Measurements from ENCODE around the gene ACVR2B. TPM values are rescaled to one million over a fixed set of nuclear protein-coding genes. Genes with fewer than 3 reads are reported as not detected.

Gene ACVR2B
- total and polyA plus RNA-seq, 2 of the 13 experiments (the other 11 are each of a cell fraction or from before 2014, with no cell fraction given), result 10.0 to 12.7 TPM

DNA sequence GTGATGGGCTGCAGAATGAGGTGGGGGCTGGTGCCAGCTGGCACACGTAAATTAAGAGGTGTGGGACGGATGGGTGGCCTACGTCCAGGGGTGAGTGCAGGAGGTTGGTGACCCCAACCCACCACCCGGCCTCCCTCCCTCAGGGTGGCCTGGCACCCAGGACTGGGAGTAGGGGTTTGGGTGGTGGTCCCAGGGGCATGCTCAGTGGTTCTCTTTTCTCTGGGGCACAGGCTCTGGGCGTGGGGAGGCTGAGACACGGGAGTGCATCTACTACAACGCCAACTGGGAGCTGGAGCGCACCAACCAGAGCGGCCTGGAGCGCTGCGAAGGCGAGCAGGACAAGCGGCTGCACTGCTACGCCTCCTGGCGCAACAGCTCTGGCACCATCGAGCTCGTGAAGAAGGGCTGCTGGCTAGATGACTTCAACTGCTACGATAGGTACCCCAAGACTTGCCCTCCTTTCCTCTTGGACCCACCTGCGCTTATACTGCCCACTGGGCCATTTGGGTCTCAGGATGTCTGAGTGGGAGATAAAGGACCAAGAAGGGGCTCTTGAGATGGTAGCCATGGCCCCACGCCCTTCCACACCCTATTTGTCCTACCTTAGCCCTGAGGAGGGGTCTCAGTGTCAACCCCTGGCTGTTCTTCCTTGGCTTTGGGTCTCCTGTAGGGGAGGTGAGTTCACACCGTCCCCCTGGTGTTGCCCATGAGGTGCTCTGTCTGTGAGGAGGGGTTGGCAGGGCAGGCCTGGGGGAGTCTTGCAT lies 23.5 kb downstream of the ACVR2B start:
- no peak overlapping the region for H3K4me2 ChIP-seq (ENCODE audit: low read depth, low read length)
- peaks cover 46% of the 10 kb centered on the region for H4K20me1 ChIP-seq (ENCODE audit: insufficient read depth, low read length)
- intact Hi-C loops (cut with micrococcal nuclease; ENCODE audit: unreplicated experiment), result no loop called here
- BruUV-seq (replicated peaks), result no TSS peak
- no peak overlapping the region for H2AFZ ChIP-seq (ENCODE audit: low read length)
- no peaks in the 10 kb centered on the region for H3K9me3 ChIP-seq (ENCODE audit: low read length)
- CTCF ChIA-PET (ENCODE audit: low intra/inter-chr PET ratio, low total read pairs), result no interaction called here
- POLR2A ChIA-PET, result no interaction called here
- FAIRE-seq (no peak), ATAC-seq (no peak), DNase-seq (ENCODE audit: low spot score) (no peak)
- 98% methylated on average over 11 of the region's 21 CpGs for WGBS (ENCODE audit: low lambda C conversion rate)
- peaks cover 21% of the 10 kb centered on the region for H3K4me1 ChIP-seq (ENCODE audit: insufficient read depth, low read length)
- H3K79me2 ChIP-seq (ENCODE audit: insufficient read depth, low read length), result peaks cover 21% of the 10 kb centered on the region
- TF ChIP-seq ZNF30 (CRISPR knock-in tag; IDR thresholded peaks at IDR 0.05), result no peak
- no peak for TF ChIP-seq NFRKB (IDR thresholded peaks at IDR 0.05)
- TF ChIP-seq CSRNP1 (CRISPR knock-in tag; IDR thresholded peaks at IDR 0.05), result no peak
- no peak for TF ChIP-seq SALL1 (CRISPR knock-in tag; IDR thresholded peaks at IDR 0.05)
- TF ChIP-seq IRX3 (CRISPR knock-in tag; IDR thresholded peaks at IDR 0.05; ENCODE audit: borderline replicate concordance, low read depth), result no peak
- TF ChIP-seq SKI (IDR thresholded peaks at IDR 0.05; ENCODE audit: partially characterized antibody), result no peak
- peaks cover 23 to 41% of the 10 kb centered on the region in 2 experiments for H3K36me3 ChIP-seq (replicated peaks in 1 of 2; ENCODE audit: control insufficient read depth in 1 of 2, insufficient read depth in 2 of 2, low read length in 2 of 2)
- no peak overlapping the region for H3K9ac ChIP-seq (ENCODE audit: insufficient read depth, low read depth, low read length)
- no peak overlapping the region for H3K27ac ChIP-seq (ENCODE audit: extremely low read length, insufficient read depth, low read length)
- H3K27me3 ChIP-seq (ENCODE audit: control insufficient read depth in 1 of 2, insufficient read depth in 2 of 2, low read length in 2 of 2), result no peaks in the 10 kb centered on the region
- no peak overlapping the region for H3K4me3 ChIP-seq (replicated peaks in 1 of 3; ENCODE audit: insufficient read depth in 1 of 3, low read depth in 2 of 3, low read length in 3 of 3)
- in situ Hi-C loops (cut with HindIII; ENCODE audit: extremely low pct_ligation_motif_present, low pct_unique_long_range_greater_than_20kb), result no loop called here

Measured in HepG2 (cell line).